SK-N-DZ (cell line): ENCODE measurements around the gene CAP2.

ENCODE experiments used
- DNase-seq: peaks from one replicate; pipeline ENCODE4 v3.0.0-alpha.2; 2015; ENCODE audit warnings: low spot score

Gene CAP2

DNA sequence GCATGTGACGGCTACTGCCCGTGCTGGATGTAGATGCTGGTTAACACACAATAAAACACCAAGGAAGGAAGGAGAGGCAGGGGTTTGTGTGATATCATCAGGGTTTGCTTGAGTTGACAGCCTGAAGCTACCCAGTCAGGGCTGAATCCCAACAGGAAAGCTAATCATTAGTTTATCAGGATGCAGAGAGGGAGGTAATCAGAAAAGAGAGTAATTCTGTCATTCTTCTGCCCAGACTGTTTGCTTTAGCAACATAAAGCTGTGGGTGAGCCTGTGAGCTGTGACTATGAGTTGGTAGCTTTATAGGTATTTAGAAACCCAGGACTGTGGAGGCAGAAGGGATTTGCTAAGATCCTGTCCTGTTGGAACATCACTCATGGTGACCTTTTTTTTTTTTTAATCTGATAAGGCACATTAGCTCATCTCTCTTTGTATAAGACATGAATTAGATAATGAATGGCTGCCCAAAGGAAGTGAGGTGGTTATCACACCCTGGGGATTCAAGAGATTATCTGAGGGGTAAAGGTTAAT, 79.3 kb downstream of the CAP2 start:
- peak; percentile 95 for DNase-seq

DNA sequence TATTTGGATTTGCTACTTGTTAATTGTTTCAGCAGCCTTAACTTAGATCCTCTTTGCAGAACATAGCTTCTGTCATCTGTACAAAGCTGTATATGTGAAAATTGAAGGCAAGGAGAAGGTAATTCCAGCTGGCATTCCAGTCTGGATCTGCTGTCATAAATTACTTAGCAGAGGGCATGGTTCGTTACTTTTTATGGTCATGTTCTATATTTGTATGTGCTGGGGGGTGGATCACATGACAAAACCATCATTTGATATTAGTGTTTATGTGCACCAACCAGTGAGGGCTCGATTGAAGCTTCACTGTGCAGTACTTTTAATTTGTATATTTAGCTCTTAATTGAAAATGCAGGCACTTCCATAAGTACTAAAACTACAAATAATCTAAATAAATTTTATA, 80.2 kb downstream of the CAP2 start:
- peak; percentile 82 for DNase-seq

DNA sequence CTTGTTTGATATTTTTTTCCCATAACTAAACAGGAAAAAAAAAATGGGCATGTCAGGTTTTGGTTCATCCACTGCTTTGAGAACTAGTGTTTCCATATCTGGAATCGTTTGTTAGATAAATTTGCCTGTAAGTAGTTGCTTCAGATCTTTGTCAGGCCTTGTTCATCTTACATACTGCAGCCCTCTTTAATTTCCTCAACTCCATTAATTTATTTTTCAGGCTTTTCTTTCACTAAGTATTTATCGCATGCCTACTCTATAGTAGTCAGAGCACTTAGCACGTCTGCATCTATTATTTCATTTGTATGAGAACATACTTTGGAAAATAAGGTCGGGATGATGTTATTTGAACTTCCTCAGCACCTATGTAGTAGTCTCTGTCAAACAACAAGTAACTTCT, 80.9 kb downstream of the CAP2 start:
- peak; percentile 41 for DNase-seq

DNA sequence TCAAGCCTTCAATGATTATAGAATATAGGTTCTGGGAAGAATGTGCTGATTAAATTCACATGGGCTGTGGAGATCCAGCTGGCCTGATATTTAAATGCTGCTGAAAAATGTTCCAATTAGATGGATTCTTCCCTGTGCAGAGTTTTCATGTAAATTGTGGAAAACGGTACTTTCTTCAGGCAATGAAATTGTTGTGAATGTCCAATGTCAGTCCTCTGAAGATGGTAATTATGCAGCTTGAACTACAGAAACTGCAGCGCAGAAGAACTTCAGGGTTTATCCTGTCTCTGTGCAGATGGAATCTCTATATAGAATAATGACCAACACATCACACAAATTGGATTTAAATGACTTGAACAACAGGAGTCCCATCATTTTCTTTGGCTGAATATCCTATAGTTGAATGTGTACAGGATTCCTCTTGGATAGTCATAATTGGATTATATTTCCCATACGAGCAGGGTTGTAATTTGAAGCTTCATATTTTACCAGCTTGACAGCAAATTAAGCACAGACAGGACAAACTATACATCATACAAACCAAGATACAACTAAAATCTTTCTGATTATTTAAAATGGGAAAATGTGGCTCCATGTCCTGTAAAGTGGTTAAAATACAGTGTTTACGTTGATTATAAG, 82.3 kb downstream of the CAP2 start:
- peak; percentile 85 for DNase-seq

DNA sequence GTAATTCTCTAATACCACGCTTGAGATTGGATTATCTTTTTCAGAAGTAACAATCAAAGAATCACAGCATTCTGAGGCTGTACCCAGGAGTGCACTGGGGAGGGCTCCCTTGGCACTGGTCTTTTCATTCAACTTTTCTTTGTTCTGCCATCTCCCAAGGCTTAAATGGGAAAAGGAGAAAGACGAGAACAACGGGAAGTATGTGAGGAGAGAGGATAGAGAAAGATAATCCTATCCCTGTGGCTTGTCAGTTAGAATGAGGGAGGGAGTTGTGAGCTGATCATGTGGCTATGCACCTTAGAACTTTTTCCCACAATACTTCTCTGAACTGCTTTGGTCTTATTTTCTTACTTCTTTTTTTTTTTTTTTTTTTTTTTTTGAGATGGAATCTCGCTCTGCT, 83.1 kb downstream of the CAP2 start:
- peak; percentile 57 for DNase-seq

DNA sequence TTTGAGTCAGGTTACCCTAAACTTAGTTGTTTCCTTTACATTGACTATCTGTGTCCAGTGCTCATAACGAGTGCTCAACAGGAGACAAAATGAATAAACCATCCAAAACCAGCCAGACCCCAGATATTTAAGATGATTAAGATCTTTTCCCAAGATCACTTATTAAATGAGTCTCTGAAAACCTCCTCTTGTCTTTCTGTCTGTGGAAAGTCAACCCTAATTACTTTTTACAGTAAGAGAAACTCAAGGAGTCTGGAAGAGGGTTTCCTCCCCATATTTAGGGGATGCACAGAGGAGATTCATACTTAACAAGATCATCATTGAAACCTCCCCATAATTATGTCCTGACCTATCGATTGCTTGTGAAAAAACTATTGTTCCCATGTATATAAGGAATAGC, 84.0 kb downstream of the CAP2 start:
- peak; percentile 95 for DNase-seq

- DNase-seq: no peak
Measured at GRCh38 chr6:17478223-17478907, 85.0 kb downstream of the CAP2 start.

DNA sequence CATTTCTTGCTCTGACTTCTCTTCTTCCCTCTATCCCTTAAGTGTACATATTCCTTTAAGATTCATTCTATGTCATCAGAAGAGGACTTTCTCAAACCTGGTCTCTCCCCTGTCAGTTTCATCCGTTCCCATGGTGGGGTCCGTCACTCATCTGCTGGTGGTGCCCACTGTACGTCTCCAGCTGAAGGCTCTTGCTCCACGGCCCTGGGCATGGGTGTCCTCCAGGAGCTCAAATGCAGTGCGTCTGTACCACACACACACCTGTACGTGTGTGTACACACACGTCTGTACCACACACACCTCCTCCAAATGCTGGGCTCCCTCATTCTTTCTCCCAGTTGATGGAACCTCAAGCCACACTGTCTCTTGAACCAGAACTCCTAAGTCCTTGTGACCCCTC, 85.6 kb downstream of the CAP2 start:
- no peak for DNase-seq

GRCh38 chr6:17480476-17480875, 87.1 kb downstream of the CAP2 start:
- DNase-seq: no peak

- DNase-seq: peak; percentile 21
Measured at GRCh38 chr6:17482711-17483110, 89.3 kb downstream of the CAP2 start.

- no peak for DNase-seq
Measured at GRCh38 chr6:17483391-17484016, 90.1 kb downstream of the CAP2 start.

DNA sequence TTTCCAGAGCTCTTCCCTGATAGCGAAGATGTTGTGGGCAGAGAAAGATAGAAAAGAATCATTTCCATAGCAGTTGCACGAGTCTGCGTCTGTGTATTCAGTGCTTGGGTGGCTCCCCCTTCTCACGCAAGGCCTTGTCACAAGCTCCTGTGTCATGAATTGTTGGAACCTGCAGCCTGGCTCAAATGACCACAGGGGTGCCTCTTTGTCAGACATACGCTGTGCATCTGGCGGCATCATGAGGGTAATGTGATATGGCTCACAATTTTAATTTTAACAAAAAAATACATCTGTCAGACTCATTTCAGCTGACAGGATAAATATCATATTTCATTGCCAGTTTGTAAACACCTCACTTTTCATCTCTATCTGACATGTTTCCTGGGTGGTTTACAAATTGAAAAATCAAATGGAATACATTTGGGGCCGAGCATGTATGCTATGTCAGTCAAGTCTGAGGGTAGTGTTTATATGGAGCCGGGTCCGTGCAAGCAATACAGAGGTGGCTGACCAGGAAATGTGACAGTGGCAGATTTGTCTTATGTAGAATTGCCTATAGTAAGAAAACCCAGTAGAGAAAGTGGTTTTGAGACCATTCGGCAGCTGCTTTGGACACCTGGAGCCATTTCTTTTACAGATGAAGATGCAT, 90.9 kb downstream of the CAP2 start:
- peak; percentile 75 for DNase-seq

DNA sequence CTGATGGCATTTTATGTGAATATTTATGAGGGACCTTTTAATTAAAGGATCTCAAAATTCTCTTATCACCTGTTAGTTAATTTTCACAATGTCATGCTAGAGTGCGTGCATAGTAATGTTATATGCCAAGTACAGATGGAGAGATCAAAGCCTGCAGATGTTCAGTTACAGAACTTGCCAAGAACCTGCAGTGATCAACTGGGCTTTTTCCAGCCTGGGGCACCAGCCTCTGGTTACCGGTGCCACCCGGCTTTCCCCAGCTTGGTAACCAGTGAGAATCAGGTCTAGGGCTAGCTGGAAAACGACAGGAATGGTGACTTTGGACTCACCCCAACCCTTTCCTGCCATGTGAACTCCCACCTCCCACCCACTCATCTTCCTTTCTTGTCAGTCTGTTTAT, 91.8 kb downstream of the CAP2 start:
- no peak for DNase-seq

DNA sequence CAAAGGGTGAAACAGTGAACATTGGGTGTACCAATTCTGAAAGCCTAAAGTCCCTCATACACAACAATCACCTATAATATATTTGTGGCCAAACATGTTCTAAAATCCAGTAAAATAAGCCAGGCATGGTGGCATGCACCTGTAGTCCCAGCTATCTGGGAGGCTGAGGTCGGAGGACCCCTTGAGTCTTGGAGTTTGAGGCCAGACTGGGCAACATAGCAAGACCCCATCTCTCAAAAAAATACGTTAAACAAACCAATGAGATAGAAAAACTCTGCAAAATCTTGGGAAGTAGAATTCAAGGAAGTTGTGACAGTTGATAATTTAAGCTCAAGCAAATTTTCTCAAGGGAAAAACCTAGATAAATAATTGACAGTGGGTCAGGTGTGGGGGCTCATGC, 92.6 kb downstream of the CAP2 start:
- DNase-seq: no peak

GRCh38 chr6:17486680-17487079, 93.3 kb downstream of the CAP2 start:
- DNase-seq: no peak

DNA sequence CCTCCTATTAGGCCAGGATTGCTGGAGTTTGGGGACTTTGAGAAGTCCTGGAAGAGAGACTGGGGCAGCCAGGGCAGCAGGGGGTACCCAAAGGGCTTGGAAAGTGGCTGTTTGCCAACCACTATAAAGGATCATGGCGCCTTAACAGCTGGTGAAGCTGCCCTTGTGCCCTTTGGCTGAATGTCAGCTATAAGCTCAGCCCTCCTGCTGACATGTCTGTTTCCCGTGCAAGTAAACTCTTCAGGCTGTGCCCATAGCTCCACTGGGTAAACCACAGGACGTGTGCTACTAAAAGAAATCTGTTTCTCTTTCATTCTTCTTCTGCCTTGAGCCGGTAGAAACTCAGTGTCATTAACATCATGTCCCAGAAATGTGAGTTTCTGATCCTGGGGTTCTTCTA, 97.3 kb downstream of the CAP2 start:
- DNase-seq: no peak

DNA sequence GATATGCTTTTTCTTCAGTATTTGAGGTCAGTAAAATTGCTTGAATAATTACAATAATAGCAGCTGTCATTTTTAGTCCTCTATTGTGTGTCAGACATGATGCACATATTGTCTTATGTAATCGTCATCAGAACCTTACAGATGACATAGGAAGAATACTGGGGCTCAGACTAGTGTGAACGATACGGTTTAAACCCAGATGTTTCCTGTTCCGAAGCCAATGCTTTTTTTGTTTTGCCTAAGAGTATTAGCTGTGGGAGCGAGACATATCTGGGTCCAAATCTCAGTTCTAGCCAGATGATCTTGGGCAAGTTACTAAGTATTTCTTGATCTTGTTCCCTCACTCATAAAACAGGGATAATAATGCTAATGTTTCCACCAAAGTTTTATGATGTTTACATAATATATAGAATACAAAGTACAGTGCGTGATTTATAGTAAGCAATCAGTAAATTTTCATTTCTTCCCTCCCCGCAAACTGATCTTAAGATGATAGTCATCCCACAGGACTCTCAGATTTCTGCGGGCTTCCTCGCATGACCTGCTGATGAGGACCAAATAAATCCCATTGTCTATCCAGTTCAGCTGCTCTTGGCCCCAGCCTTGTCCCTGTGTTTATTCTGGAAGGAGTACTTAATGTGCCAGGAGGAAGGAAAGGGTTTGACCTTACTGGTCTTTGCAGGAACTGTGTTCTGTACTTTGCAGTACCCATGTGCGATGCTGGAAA, 98.2 kb downstream of the CAP2 start:
- no peak for DNase-seq

DNA sequence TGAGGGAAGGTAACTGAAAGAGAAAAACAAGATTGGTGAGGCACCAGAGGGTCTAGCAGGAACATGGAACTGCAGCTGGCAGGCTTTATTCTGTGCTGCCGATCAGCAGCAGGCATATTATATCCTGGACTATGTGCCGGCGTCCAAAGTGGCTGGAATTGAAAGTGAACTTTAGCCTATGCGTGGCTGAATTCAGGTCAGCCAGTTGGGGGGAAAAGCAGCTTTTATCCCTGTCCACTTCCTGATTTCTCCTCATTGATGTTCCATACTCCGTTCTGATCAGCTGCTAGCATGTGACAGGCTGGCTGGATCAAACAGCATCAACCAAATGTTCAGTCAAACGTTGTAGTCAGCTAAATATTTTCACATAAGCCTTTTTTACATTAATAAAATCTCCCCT, 99.0 kb downstream of the CAP2 start:
- DNase-seq: no peak

DNA sequence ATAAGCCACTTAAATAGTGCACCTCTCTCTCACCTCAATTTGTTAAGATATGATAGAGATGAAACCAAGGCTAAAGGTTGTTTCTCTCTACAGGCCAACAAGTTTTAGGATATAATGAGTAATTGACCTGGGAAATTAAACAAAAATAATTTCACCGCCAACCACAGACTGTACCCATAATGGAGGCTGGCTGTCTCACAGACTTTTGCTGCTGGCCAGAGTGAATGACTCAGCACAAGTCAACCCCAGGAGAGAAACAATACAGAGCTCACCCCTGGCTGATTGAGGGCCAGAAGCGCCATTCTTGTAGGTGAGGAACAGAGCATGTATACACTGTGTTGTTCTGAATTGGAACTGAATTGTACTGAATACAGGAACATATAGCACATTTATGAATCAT, 99.9 kb downstream of the CAP2 start:
- no peak for DNase-seq

GRCh38 chr6:17494177-17494576, 100.8 kb downstream of the CAP2 start:
- DNase-seq: no peak

DNA sequence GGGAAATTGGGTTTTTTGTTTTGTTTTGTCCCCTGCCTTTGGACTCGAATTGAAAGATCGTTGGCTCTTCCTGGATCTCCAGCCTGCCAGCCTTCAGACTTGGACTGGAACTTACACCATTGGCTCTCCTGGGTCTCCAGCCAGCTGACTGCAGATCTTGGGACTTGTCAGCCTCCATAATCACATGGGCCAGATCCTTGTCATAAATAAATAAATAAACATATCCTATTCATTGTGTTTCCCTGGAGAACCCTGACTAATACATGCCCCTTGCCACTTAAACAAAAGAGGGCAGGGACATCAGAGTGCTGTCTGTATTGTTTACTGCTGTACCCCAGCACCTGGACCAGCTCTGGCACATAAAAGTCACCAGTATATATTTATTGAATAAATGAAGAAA, 101.5 kb downstream of the CAP2 start:
- no peak for DNase-seq
